Nephron progenitor cell (in vitro differentiated cells): Measurements from ENCODE around the gene USP35.
"Not testable (repeated sequence)": the region's sequence is repeated elsewhere in the genome, so short reads cannot be mapped to it uniquely, and the experiment has no call there.

Experiments
- DNase-seq: peaks from one replicate; pipeline ENCODE4 v3.0.0; 2021
- H3K27ac Mint-ChIP-seq: 2 replicates; pipeline ENCODE4 v1.8.0; 2021; ENCODE audit warnings: mild to moderate bottlenecking, moderate library complexity, mixed read lengths
- H3K27me3 Mint-ChIP-seq: 2 replicates; pipeline ENCODE4 v1.8.0; 2021; ENCODE audit warnings: mild to moderate bottlenecking, low read depth, mixed read lengths; ENCODE audit not compliant: poor library complexity
- H3K36me3 Mint-ChIP-seq: 2 replicates; pipeline ENCODE4 v1.8.0; 2021; ENCODE audit warnings: low read depth, mixed read lengths
- H3K4me1 Mint-ChIP-seq: 2 replicates; pipeline ENCODE4 v1.8.0; 2021; ENCODE audit warnings: mixed read lengths
- H3K4me3 Mint-ChIP-seq: 2 replicates; pipeline ENCODE4 v1.8.0; 2021; ENCODE audit warnings: mild to moderate bottlenecking, moderate library complexity, mixed read lengths
- H3K9me3 Mint-ChIP-seq: 2 replicates; pipeline ENCODE4 v1.8.0; 2021; ENCODE audit warnings: mild to moderate bottlenecking, moderate library complexity, mixed read lengths
- TF ChIP-seq, protein P1 (sequence below): fragments of 200-600 bp; sonication (generic); IDR thresholded peaks from 2 replicates; pipeline ENCODE4 v1.5.0; 2021; ENCODE audit warnings: antibody characterized with exemption

USP35 gene

DNA sequence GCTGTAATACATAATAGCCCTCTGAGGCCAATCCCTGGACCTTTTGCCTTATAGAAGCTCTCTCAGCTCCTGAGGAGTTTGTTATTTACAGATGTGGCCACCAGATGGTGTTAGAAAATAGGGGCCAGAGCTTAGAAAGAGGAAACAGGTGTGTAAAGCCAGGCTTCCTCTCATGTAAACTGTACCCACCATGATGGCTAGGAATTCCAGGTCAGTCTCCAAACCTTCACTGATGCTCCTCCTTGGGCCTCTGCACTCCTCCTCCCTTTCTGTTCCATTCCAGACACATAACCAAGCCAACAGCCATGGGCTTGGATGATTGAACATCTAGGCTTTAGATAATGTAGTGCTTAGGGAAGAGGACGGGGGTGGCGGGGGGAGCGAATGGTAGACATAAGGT lies 39.7 kb downstream of the USP35 start:
- Mint-ChIP-seq H3K4me3 (no peak overlapping the region), H3K9me3 (no peaks in the 10 kb centered on the region), H3K36me3 (peaks cover 12% of the 10 kb centered on the region), H3K27ac (no peak overlapping the region), H3K27me3 (peaks cover 1% of the 10 kb centered on the region), H3K4me1 (peaks cover 9% of the 10 kb centered on the region)
- TF ChIP-seq, protein P1, sequence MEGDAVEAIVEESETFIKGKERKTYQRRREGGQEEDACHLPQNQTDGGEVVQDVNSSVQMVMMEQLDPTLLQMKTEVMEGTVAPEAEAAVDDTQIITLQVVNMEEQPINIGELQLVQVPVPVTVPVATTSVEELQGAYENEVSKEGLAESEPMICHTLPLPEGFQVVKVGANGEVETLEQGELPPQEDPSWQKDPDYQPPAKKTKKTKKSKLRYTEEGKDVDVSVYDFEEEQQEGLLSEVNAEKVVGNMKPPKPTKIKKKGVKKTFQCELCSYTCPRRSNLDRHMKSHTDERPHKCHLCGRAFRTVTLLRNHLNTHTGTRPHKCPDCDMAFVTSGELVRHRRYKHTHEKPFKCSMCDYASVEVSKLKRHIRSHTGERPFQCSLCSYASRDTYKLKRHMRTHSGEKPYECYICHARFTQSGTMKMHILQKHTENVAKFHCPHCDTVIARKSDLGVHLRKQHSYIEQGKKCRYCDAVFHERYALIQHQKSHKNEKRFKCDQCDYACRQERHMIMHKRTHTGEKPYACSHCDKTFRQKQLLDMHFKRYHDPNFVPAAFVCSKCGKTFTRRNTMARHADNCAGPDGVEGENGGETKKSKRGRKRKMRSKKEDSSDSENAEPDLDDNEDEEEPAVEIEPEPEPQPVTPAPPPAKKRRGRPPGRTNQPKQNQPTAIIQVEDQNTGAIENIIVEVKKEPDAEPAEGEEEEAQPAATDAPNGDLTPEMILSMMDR = peak; percentile 46
- DNase-seq = no peak

DNA sequence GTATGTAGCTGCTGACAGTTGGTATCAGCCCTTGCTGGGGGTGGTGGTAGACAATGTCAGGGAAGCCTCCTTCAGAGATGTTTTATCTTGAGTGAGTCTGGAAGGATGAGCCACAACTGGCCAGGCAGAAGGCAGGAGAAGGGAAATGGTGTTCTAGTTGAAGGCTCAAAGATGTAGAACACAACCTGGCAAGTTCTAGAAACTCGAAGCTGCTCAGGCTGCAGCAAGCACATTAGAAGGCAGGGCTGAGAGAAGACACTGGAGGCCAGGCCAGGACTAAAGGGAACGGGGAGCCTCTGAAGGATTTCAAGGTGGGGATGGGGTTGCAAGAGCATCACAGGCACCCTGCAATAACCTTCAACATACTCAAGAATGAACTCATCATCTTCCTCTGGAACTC lies 40.4 kb downstream of the USP35 start:
- no peak for DNase-seq
- Mint-ChIP-seq H3K27me3 (no peaks in the 10 kb centered on the region), H3K36me3 (peaks cover 10% of the 10 kb centered on the region), H3K4me1 (peaks cover 14% of the 10 kb centered on the region), H3K4me3 (no peak overlapping the region), H3K27ac (no peak overlapping the region), H3K9me3 (no peaks in the 10 kb centered on the region)
- TF ChIP-seq, protein P1 = no peak

DNA sequence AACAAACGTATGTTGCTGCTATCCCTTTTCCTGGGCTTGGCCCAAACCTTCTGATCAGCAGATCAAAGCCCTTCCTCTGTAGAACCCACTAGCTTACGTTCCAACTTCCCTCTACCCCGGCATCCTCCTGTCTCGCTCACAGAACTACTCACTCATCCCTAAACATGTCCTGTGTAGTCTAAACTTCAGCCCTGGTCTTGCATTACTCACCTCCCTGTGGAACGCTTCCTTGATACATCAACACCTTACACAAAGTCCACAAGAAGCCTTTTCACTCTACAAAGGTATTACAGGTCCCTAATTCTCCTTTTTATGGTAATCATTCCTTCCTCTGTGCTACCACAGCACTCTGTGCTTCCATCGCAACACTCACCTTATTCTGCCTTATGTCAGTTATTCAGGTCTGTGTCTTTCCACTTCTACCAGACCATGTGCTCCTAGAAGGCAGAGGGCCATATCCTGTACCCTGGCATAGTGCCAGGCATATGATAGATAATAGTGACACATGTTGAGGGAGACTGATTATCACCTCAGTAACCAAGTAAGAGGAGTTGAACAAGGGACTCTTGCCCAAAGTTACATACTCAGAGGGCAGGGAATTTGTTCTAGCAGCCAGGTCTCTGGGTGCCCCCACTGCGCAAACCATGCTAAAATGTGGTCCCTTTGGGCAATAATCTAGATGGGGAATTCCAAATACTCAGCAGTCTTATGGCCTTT lies 41.6 kb downstream of the USP35 start:
- Mint-ChIP-seq H3K27ac (no peak overlapping the region), H3K4me1 (peaks cover 17% of the 10 kb centered on the region), H3K27me3 (no peaks in the 10 kb centered on the region), H3K9me3 (peaks cover under 1% of the 10 kb centered on the region), H3K4me3 (no peak overlapping the region), H3K36me3 (peaks cover 4% of the 10 kb centered on the region)
- TF ChIP-seq, protein P1 = no peak
- DNase-seq = no peak

DNA sequence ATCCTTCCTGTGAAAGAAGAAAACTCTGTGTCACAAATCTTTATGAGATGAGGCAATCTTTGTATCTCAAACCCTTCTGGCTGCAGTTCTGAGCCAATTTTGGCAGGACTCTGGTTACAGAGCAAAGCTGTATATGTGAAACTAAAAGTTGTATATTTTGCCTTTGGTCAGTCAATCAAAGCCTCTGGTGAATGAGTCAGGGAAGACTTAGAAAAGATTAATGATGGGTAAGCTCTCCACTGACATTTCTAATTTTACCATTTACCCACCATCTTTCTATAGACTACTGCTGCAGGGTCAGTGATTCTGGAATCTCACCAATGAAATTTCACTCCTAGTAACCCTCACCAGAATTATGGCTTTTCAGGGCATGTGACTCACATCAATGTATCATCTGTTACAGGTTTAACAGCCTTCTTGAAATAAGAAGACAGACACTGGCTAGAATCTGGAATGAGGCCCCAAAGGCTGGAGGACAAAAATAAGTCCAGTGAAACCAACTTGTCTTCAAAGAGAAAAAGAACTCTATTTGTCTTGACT lies 43.3 kb downstream of the USP35 start:
- Mint-ChIP-seq H3K27me3 (no peaks in the 10 kb centered on the region), H3K27ac (no peak overlapping the region), H3K36me3 (peaks cover 15% of the 10 kb centered on the region), H3K4me3 (no peak overlapping the region), H3K9me3 (peaks cover 5% of the 10 kb centered on the region), H3K4me1 (peaks cover 23% of the 10 kb centered on the region)
- TF ChIP-seq, protein P1 = no peak
- DNase-seq = no peak

DNA sequence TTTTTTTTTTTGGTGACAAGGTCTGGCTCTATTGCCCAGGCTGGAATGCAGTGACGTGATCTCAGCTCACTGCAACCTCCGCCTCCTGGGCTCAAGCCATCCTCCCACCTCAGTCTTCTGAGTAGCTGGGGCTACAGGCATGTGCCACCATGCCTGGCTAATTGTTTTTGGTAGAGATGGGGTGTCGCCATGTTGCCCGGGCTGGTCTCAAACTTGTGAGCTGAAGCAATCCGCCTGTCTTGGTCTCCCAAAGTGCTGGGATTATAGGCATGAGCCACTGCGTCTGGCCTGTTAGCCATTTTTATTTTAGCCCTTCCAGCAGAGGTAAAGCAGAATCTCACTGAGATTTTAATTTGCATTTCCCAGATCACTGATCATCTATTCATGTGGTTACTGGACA lies 44.3 kb downstream of the USP35 start:
- H3K4me3 Mint-ChIP-seq, DNase-seq, H3K27me3 Mint-ChIP-seq, H3K27ac Mint-ChIP-seq: not testable (repeated sequence)
- peaks cover 15% of the 10 kb centered on the region for H3K9me3 Mint-ChIP-seq
- peaks cover 23% of the 10 kb centered on the region for H3K36me3 Mint-ChIP-seq
- H3K4me1 Mint-ChIP-seq = peaks cover 23% of the 10 kb centered on the region

DNA sequence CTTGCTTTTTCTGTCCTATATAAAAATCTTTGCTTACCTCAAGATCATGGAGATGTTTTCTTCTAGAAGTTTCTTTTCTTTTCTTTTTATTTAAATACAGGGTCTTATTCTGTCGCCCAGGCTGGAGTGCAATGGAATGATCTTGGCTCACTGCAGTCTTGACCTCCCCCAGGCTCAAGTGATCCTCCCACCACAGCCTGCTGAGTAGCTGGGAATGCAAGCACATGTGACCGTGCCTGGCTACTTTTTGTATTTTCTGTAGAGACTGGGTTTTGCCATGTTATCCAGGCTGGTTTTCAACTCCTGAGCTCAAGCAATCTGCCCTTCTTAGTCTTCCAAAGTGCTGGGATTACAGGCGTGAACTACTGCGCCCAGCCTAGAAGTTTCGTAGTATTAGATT lies 45.3 kb downstream of the USP35 start:
- peaks cover 23% of the 10 kb centered on the region for H3K4me1 Mint-ChIP-seq
- H3K9me3 Mint-ChIP-seq = peaks cover 23% of the 10 kb centered on the region
- peaks cover 28% of the 10 kb centered on the region for H3K36me3 Mint-ChIP-seq
- no peak overlapping the region for H3K4me3 Mint-ChIP-seq
- TF ChIP-seq, protein P1 = no peak
- peaks cover 3% of the 10 kb centered on the region for H3K27me3 Mint-ChIP-seq
- DNase-seq = no peak
- no peak overlapping the region for H3K27ac Mint-ChIP-seq
